Retinal pigment epithelial cell (primary cell): Measurements from ENCODE around the gene LNPEP.
A peak's percentile ranks its signal among the peaks of the same experiment; 100 is the strongest.

Experiments used
- DNase-seq: peaks from one replicate; pipeline ENCODE4 v3.0.0-alpha.2; 2010; ENCODE audit warnings: low read depth
- H3K4me3 ChIP-seq: 2 replicates; pipeline ENCODE4 v1.5.1; 2011; ENCODE audit warnings: mild to moderate bottlenecking, low read length, control low read depth, moderate library complexity
- CTCF ChIP-seq: conservative IDR thresholded peaks from 2 replicates; pipeline ENCODE4 v1.5.1; 2011; ENCODE audit warnings: low read depth, low read length, control low read depth, inconsistent platforms

LNPEP gene

GRCh38 chr5:96935559-96936430 is at the start of gene LNPEP:
Gene LNPEP, plus strand, starts transcription at chr5:96936080. Its CDS starts 76 bp downstream, at chr5:96936156.
- peak within 1 kb of the TSS; percentile 84 for H3K4me3 ChIP-seq
- peak; percentile 95 for DNase-seq
- no peak for TF ChIP-seq CTCF

- H3K4me3 ChIP-seq, result no peak overlapping the region
- DNase-seq, result peak; percentile 83
- no peak for TF ChIP-seq CTCF
These were observed 42.5 kb upstream of the LNPEP start for GRCh38 chr5:96893342-96893741.

DNA sequence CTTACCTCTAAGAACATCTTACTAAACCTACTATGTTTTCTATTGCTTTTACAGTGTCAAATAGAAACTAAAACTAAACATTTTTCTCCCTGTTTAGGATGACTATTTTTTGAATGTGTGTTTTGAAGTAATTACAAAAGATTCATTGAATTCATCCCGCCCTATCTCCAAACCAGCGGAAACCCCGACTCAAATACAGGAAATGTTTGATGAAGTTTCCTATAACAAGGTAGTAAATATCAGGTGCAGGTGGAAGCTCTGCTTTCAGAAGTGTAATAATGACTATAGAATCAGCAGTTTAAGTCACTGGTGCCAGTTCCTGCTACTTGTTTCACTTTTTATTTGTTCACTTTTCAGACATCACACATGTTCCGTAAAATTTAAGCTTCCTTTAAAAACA is 39.6 kb upstream of the LNPEP start:
- DNase-seq, result no peak
- H3K4me3 ChIP-seq, result no peak overlapping the region
- TF ChIP-seq CTCF, result no peak

- DNase-seq, result no peak
- no peak overlapping the region for H3K4me3 ChIP-seq
- no peak for TF ChIP-seq CTCF
These were observed 39.1 kb upstream of the LNPEP start for GRCh38 chr5:96896806-96897205.

- DNase-seq, result no peak
- TF ChIP-seq CTCF, result peak; percentile 4
- no peak overlapping the region for H3K4me3 ChIP-seq
These were observed 34.5 kb upstream of the LNPEP start for GRCh38 chr5:96901384-96901783.

DNA sequence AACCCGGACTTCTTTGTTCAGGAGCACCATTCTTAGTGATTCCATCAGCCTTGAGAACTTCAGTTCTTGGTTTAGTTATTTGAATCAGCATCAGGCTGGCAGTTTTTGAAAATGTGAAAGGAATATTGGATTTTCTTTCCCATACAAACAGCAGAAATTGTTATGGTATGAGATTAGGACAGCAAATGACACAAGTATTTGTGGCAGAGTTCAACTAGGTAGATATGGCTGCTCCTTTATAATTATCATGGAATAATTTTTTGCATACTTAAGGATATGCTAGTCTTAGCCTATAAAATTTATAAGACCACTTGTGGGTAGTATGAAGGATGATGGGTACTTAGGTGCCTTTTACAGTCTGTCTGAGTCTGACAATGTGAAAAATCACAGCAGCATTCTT is 34.0 kb upstream of the LNPEP start:
- no peak overlapping the region for H3K4me3 ChIP-seq
- no peak for TF ChIP-seq CTCF
- no peak for DNase-seq

DNA sequence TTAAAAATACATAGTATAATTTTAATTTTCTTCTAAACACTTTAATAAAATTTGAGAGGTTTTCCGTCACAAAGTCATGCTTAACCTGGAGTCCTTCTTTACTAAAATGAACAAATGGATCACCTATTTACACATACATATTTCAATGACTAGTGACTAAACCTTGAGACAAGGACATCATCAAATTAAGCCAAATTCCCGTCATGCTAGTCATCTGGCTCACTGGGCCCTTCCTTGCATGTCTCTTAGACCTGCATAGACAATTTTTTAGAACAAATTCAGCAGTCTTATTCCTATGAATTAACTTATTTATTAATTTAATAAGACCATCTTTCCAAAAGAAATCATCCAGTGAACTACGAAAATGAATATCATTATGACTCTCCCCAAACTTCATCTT is 33.0 kb upstream of the LNPEP start:
- H3K4me3 ChIP-seq, result no peak overlapping the region
- no peak for TF ChIP-seq CTCF
- no peak for DNase-seq
